GM21825 (cell line): ENCODE results near the gene KRTAP12-4.
"Not testable (repeated sequence)": the region's sequence is repeated elsewhere in the genome, so short reads cannot be mapped to it uniquely, and the experiment has no call there.

Experiments used
- ATAC-seq: cut with Tn5 transposase; IDR thresholded peaks from one replicate; pipeline ENCODE4 v1.9.1; 2021; ENCODE audit warnings: mild to moderate bottlenecking, moderate library complexity; ENCODE audit not compliant: unreplicated experiment

KRTAP12-4 gene

DNA sequence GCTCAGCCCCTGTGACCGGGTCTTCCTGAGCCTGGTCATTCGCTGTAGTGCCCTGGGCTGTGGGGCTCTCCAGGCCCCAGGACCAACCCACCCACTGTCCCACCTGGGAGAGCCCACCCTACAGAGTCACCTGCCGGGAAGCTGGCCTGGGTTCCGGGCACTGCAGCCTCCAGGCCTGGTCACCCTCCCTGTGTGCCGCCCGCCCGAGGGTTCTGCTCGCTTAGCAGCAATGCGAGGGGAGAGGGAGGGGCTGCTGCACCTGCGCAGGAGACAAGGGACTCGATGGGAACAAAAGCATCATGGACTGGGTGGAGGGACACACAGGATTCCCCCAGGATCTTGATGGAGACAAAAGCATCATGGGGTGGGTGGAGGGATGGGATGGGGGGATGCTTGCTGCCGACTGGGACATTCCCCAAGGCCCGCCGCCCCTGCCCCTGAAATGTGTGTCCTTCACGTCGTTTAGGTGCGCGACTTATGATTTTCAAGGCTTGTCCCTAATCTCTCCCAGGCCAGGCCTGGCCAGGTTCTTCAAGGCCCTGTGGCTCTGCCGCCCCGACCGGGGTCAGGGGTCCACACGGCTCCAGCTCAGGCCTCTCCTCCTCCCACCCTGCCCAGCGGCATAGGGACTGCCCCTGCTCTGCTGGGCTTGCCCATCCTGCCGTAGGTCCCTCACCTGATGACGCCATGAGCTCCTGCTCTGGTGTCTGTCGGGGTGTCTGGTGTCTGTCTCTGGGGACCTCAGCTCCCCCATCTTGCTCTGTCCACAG, 40.9 kb downstream of the KRTAP12-4 start:
- ATAC-seq = no peak

DNA sequence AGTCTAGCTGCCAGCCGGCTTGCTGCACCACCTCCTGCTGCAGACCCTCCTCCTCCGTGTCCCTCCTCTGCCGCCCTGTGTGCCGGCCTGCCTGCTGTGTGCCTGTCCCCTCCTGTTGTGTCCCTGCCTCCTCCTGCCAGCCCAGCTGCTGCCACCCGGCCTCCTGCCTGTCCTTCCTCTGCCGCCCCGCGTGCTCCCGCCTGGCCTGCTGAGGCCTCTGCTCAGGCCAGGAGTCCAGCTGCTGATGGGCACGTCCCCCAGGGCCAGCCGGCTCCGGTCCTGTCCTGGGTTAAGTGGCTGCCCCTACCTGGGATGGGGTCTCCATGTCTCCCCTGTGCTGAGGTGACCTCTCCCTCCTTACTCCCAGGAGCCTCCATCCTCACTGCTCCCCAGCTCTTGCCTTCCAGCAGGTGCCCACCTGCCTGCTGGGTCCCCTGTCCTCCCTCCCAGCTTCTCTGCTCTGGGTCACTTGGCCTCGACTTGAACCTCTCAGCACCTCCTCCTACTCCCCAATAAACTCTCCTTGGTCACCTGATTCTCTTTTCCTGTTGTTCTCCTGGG, 41.7 kb downstream of the KRTAP12-4 start:
- no peak for ATAC-seq

DNA sequence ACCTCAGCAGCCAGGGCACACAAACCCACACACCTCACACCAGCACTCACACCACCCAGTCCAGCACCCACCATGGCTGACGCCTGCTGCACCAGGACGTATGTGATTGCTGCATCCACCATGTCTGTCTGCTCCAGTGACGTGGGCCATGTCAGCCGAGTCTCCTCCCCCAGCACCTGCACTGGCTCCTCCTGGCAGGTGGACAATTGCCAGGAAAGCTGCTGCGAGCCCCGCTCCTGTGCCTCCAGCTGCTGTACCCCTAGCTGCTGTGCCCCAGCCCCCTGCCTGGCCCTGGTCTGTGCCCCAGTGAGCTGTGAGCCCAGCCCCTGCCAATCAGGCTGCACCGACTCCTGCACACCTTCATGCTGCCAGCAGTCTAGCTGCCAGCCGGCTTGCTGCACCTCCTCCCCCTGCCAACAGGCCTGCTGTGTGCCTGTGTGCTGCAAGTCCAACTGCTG, 42.4 kb downstream of the KRTAP12-4 start, which contains the start of gene KRTAP10-8:
KRTAP10-8 (plus strand) TSS at position 51 of the 458 bp plus-strand sequence; CDS start at position 73, 22 bp downstream.
- no peak for ATAC-seq

DNA sequence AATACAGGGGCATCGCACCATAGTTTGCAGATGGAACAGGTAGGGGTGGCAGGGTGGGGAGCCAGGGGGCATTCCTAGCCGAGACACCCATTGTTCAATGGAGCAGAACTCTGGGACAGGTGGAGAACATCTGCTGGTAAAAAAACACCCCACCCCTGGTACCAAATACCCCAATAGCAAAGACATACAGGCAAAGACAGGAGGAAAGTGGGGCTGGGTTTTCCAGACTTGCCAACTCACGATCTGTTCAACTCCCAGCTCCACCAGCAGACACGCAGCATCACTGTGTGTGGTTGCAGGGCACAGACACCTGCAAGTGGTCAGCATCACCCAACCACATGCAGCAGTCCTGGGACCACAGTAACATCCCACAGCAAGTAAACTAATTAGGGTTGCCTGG, 42.9 kb downstream of the KRTAP12-4 start:
- no peak for ATAC-seq

DNA sequence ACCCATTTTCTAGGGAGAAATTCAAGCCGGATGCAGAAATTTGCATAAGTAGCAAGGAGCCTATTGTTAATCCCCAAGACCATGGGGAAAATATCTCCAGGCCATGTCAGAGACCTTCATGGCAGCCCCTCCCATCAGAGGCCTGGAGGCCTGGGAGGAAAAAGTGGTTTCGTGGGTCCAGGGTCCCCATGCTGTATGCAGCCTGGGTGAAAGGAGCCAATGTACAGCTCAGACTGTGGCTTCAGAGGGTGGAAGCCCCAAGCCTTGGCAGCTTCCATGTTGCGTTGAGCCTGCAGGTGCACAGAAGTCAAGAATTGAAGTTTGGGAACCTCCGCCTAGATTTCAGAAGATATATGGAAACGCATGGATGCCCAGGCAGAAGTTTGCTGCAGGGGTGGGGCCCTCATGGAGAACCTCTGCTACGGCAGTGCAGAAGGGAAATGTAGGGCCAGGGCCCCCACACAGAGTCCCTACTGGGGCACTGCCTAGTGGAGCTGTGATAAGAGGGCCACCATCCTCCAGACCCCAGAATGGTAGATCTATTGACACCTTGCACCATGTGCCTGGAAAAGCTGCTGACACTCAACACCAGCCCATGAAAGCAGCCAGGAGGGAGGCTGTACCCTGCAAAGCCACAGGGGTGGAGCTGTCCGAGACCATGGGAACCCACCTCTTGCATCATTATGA, 44.2 kb downstream of the KRTAP12-4 start:
- ATAC-seq = not testable (repeated sequence)

DNA sequence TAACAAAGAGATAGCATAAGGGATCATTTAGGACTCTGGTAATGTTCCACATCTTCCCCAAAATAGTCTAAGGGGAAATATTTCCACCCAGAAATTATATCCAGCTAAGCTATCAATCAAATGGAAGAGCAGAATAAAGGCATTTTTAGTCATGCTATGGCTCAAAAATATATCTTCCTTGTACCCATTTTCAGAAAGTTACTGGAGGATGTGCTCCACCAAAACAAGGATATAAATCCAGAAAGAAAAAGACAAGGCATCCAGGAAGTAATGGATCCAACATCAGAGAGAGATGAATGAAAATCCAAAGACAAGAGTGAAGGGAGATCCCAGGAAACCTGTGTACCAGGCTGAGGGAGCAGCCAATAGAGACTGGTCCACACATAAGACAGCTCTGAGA, 45.3 kb downstream of the KRTAP12-4 start:
- no peak for ATAC-seq

DNA sequence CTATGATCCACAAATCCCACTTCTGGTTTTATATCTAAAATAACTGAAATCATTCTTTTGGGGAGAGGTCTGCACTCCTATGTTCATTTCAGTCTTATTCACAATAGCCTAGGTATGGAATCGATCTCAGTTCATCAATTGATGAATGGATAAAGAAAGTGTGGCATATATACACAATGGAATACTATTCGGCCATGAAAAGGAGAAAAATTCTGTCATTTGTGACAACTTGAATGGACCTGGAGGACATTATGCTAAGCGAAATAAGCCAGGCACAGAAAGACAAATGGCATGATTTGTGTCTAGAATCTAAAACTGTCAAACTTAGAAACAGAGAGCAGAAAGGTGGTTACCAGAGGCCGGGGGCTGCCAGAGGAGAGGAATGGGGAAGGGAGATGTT, 48.0 kb downstream of the KRTAP12-4 start:
- no peak for ATAC-seq
